Tibial artery (tissue), 4 donors: ENCODE results near the gene RAB40C.

Experiments
- DNase-seq, 2 donors: peaks; one replicate each; pipeline ENCODE4 v3.0.0-alpha.2; 2019
- H3K27ac ChIP-seq, 2 donors: fragments of 200-600 bp; sonication (generic) in 1 of 2; 1 replicate in 1 of 2; 2 replicates in 1 of 2; pipeline ENCODE4 v1.5.1; 2018 to 2019; ENCODE audit warnings: mild to moderate bottlenecking in 1 of 2
- H3K27me3 ChIP-seq, 2 donors: fragments of 200-600 bp; sonication (generic) in 1 of 2; one replicate each; pipeline versions ENCODE4 v1.5.1 to v1.6.0; 2016 to 2019
- H3K36me3 ChIP-seq, 3 donors: fragments of 200-600 bp; sonication (generic) in 2 of 3; one replicate each; pipeline ENCODE4 v1.5.1; 2016 to 2019; ENCODE audit warnings: mild to moderate bottlenecking in 2 of 3
- H3K4me1 ChIP-seq, 4 donors: fragments of 200-600 bp; sonication (generic) in 2 of 4; 1 replicate in 3 of 4; 2 replicates in 1 of 4; pipeline ENCODE4 v1.5.1; 2016 to 2019
- H3K4me3 ChIP-seq, 2 donors: fragments of 200-600 bp; sonication (generic) in 1 of 2; 1 replicate in 1 of 2; 2 replicates in 1 of 2; pipeline ENCODE4 v1.5.1; 2018 to 2019; ENCODE audit warnings: mild to moderate bottlenecking in 2 of 2
- H3K9me3 ChIP-seq, 3 donors: fragments of 200-600 bp; sonication (generic) in 1 of 3; one replicate each; pipeline ENCODE4 v1.5.1; 2016 to 2019
- intact Hi-C: fragments of 100-400 bp; cut with DNase I; formaldehyde crosslinking; loops from one replicate; pipeline ENCODE4 v1.15.0; 2023; ENCODE audit warnings: low total_unique reads
- TF ChIP-seq, protein P1 (sequence below), 2 experiments: fragments of 200-600 bp in 1 of 2; fragments of 450-650 bp in 1 of 2; IDR thresholded peaks; one replicate each; pipeline ENCODE4 v1.5.1; 2017 to 2019; ENCODE audit warnings: antibody characterized with exemption in 2 of 2, mild to moderate bottlenecking in 1 of 2, moderate library complexity in 1 of 2

RAB40C gene

DNA sequence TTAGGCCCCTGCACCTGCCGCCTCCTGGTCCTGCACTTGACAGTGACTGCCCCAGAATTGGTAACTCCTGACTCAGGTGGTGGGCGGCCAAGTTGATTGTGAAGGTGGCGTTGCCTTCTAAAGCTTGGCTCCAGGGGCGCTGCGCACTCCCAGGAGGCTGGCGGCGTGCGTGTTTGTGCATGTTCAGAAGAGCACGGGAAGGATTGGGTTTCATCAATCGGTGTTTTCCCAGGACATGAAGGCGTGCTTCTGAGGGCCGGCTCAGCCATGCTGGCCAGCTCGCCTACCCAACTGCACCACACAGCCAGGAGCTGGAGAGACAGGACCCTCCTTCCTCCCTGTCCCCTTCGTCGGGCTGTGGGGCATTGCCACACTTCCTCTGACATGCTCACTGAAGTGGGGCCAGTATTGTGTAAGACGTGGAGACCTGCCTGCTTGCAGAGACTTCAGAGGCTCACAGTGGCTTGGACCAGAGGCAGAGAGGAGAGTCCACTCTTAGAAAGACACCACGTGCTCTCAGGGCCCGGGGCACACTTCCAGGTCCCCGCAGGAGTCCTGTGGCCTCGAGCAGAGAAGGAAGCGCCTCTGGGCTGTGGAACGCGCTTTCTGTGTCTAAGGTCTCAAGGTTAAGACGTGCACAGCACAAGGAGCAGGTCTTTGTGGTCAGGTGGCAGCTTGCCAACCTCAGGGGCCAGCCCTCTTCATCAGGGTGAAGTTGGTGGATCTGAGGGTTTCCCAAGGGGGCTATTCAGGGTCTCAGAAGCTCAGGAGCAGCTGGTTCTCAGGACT is 2.8 kb downstream of the RAB40C start:
- peak in 1 of 2 donors; percentile 61 for DNase-seq
- intact Hi-C loops = no loop called here
- no peak overlapping the region for H3K4me3 ChIP-seq
- H3K27ac ChIP-seq = no peak overlapping the region
- TF ChIP-seq, protein P1, sequence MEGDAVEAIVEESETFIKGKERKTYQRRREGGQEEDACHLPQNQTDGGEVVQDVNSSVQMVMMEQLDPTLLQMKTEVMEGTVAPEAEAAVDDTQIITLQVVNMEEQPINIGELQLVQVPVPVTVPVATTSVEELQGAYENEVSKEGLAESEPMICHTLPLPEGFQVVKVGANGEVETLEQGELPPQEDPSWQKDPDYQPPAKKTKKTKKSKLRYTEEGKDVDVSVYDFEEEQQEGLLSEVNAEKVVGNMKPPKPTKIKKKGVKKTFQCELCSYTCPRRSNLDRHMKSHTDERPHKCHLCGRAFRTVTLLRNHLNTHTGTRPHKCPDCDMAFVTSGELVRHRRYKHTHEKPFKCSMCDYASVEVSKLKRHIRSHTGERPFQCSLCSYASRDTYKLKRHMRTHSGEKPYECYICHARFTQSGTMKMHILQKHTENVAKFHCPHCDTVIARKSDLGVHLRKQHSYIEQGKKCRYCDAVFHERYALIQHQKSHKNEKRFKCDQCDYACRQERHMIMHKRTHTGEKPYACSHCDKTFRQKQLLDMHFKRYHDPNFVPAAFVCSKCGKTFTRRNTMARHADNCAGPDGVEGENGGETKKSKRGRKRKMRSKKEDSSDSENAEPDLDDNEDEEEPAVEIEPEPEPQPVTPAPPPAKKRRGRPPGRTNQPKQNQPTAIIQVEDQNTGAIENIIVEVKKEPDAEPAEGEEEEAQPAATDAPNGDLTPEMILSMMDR (IDR thresholded peaks at IDR 0.05) = no peak
- H3K36me3 ChIP-seq = peaks cover 0 to 30% (median 5%) of the 10 kb centered on the region in 3 donors
- H3K4me1 ChIP-seq = peaks cover 0 to 57% (median 33%) of the 10 kb centered on the region in 4 donors
- H3K9me3 ChIP-seq = no peaks in the 10 kb centered on the region
- no peaks in the 10 kb centered on the region for H3K27me3 ChIP-seq

DNA sequence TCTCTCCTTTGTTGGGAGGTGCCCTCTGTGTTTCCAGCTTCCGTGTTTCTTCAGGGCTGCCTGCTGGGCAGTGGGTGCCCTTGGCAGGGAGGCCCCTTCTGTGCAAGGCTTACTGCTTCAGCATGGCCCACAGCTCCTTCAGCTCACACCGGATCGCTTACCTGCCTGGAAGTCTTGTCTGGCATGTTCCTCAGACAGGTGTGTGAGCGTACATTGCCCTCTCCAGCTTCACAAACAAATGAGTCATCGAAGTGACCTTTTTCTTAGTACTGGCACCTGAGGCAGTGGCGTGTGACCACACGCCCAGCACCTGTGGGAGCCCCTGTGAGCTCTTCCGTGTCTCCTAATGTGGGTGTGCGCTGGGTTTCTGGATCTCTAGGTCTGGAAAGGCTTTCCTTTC is 3.5 kb downstream of the RAB40C start:
- H3K4me3 ChIP-seq = no peak overlapping the region
- no peaks in the 10 kb centered on the region for H3K9me3 ChIP-seq
- TF ChIP-seq, protein P1 (IDR thresholded peaks at IDR 0.05) = no peak
- H3K27me3 ChIP-seq = no peaks in the 10 kb centered on the region
- H3K27ac ChIP-seq = no peak overlapping the region
- DNase-seq = no peak
- H3K36me3 ChIP-seq = peaks cover 0 to 30% (median 5%) of the 10 kb centered on the region in 3 donors
- intact Hi-C loops = no loop called here
- peaks cover 0 to 50% (median 26%) of the 10 kb centered on the region in 4 donors for H3K4me1 ChIP-seq

DNA sequence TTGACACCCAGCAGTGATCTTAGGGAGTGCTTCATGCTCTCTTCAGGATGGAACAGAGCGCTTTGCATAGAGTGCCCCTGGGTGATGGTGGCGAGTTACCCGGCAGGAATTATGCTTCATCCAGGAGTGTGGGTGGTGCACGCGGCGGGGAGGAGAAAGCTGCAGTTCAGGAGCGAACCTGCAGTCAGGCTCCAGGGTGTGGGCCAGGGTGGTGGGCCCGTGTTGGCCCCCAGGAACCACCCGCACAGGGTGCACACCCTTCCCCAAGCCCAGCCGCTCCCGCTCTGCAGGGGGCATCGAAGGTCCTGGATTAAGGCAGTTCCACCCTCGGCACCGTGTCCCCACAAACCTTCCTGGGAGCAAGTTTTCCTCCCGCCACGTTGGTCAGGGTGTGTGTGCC is 3.9 kb downstream of the RAB40C start:
- DNase-seq = no peak
- no peaks in the 10 kb centered on the region for H3K9me3 ChIP-seq
- H3K4me3 ChIP-seq = no peak overlapping the region
- TF ChIP-seq, protein P1 (IDR thresholded peaks at IDR 0.05) = no peak
- no peak overlapping the region for H3K27ac ChIP-seq
- intact Hi-C loops = no loop called here
- H3K4me1 ChIP-seq = peaks cover 0 to 48% (median 25%) of the 10 kb centered on the region in 4 donors
- peaks cover 0 to 33% (median 5%) of the 10 kb centered on the region in 3 donors for H3K36me3 ChIP-seq
- no peaks in the 10 kb centered on the region for H3K27me3 ChIP-seq

DNA sequence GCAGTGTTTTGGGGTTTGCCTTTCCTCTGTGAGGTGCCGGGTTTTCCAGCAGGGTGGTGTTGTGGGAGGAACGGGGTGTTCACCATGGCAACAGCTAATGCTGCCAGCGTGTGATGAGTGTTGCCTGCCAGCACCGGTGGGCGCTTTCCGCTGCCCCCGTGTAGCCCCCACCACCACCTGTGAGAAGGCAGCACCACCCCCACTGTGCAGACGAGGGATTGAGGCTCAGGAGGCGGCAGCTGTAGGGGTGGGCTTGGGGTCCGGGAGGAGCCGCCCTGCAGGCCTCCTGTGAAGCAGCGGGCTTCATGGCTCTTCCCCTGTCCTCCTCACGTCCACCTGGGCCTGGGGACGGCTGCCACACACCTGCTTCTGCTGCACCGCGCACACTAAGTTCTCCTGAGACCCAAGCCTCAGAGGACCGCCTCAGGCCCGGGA is 5.2 kb downstream of the RAB40C start:
- intact Hi-C loops = no loop called here
- Histone ChIP-seq H3K9me3 (no peaks in the 10 kb centered on the region), H3K4me3 (no peak overlapping the region), H3K36me3 (peaks cover 0 to 41% (median 9%) of the 10 kb centered on the region in 3 donors), H3K27ac (no peak overlapping the region), H3K27me3 (no peaks in the 10 kb centered on the region), H3K4me1 (peaks cover 0 to 48% (median 25%) of the 10 kb centered on the region in 4 donors)
- TF ChIP-seq, protein P1 (IDR thresholded peaks at IDR 0.05) = no peak
- no peak for DNase-seq

DNA sequence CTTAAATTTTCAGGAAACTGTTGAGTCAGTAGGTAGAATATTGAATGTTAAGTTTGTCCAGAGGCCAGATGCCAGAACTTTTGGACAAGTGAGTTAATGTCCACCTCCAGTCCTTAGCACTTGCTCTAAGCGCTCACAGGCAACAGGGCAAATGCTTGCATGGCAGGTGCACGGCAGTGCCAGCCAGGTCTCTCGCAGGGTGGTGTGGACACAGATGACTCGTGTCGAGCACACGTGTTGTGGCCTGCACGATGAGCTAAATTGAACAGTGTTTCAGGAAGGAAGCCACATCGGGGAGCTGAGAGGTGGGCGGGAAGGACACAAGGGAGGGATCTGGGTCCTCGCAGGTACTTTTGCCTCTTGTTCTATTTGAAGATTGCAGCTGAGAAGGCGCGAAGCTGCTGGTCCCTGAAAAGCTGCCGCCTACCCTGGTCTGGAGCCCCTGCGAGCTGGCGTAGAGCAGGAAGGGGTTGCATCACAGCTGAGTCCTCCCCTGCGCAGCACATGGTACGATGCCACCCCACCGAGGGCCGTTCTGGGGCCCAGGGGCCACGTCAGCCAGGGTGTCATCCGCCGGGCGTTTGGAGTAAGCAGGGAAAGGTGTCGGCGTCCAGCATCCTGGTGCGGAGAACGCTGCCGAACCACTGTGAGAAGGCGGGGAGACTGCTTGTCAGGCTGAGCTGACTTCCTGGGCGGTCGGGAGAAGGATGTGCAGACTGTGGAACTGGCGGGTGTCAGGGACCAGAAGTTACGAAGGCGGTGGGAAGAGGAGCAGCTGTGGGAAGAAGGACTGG is 6.3 kb downstream of the RAB40C start:
- intact Hi-C loops = no loop called here
- Histone ChIP-seq H3K4me3 (no peak overlapping the region), H3K27ac (no peak overlapping the region), H3K9me3 (no peaks in the 10 kb centered on the region), H3K36me3 (peaks cover 0 to 51% (median 9%) of the 10 kb centered on the region in 3 donors), H3K4me1 (peaks cover 0 to 40% (median 18%) of the 10 kb centered on the region in 4 donors), H3K27me3 (no peaks in the 10 kb centered on the region)
- no peak for DNase-seq
- TF ChIP-seq, protein P1 (IDR thresholded peaks at IDR 0.05) = no peak
